GM21576 (cell line): ENCODE data around the gene GPR107.

Experiments
- ATAC-seq: cut with Tn5 transposase; IDR thresholded peaks from one replicate; pipeline ENCODE4 v1.9.1; 2021; ENCODE audit warnings: mild to moderate bottlenecking, moderate library complexity; ENCODE audit not compliant: unreplicated experiment

Gene GPR107

DNA sequence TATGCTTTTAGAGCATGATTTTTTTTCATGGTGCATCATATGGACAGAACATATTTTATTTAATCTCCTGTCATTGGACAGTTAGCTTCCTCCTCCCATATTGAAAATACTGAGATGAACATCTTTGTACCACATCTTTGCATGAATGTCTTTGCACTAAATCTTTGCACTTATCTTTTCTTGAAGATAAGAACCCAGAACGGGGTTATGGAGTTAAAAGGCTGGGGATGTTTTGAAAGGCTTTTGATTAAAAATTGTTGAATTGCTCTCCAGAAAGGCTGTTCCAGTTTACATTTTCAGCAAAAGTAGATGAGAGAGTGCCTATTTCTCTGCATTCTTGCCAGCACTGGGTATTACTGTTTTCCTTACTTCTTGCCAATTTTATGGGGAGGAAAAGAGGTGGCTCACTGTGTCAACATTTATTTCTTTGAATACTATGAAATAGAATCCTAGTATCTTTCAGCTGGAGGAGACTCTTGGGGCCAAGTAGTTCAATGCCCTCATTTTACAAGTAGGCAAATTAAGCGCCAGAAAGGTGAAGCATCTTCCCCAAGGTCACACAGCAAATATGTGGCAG is 125.7 kb downstream of the GPR107 start:
- no peak for ATAC-seq

DNA sequence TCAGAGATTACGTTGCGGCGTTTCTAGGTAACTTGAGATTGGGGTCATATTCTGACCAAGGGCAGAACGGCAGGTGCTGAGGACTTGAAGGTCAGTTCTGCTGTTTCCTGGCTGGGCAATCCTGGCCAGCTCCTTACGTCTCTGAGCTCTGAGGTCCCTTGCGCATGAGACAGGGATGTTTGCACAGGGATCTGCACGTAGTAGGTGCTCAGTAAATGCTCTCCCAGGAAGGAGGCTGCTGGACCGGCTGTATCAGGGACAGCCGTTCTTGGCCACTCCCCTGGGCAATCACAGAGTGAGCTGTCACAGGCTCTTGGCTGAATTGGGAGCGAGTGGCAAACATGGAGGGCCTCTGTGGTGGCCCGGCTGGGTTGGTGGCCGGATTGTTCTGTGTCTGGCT is 126.8 kb downstream of the GPR107 start:
- no peak for ATAC-seq

DNA sequence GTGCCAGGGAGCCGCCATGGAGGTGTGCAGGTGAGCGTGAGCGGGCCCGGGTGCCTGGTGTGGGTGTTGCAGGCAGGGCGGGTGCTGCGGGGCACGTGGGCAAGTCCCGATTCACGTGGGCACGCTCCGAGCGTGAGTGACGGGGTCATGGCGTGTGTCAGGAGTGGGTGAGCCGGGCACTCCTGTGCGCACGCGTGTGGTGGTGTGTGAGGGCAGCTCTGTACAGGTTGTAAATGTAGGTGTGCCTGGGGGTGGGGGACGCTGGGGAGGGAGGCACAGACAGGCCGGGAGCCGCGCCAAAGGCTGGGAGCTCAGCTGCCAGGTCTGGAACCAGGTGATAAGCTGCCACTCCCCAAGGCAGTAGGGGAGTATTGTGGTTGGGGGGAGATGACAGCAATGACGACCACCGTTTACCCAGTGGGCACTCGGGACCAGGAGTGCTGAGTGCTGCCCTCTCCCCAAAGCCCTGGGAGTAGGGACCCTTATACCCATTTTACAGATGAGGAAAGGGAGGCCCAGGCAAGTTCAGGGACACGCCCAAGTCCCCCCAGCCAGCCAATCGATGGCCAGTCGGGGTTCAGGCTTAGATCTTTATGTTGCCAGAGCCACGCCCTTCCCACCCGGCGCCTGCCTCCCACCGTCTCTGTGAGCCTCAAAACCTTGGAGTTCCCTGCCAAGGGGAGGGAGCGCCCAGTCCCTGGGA is 128.1 kb downstream of the GPR107 start:
- ATAC-seq: no peak

DNA sequence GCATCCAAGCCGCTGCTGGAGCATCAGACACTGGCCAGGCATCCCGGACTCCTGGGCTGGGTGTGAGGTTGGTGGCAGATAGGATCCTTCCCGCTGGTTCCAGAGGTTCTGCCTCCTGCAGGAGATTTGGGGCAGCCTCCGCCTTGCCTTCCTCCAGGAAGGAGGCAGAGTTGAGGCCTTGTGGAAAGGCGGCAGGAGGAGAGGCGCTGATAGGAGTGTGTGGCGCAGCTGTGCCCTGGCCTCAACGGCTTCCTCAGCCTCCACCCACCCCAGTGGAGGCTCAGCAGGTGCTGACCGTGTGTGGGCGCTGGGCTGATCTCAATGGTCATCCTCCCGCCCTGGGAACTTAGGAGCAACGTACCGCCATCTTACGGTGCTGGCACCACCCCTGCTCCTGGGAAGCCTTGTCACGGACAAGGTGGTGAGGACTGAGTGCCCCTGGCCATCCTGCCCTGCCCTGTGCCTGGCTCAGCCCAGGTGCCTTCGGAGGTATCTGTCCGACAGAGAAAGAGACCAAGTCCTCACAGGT is 128.7 kb downstream of the GPR107 start:
- no peak for ATAC-seq

DNA sequence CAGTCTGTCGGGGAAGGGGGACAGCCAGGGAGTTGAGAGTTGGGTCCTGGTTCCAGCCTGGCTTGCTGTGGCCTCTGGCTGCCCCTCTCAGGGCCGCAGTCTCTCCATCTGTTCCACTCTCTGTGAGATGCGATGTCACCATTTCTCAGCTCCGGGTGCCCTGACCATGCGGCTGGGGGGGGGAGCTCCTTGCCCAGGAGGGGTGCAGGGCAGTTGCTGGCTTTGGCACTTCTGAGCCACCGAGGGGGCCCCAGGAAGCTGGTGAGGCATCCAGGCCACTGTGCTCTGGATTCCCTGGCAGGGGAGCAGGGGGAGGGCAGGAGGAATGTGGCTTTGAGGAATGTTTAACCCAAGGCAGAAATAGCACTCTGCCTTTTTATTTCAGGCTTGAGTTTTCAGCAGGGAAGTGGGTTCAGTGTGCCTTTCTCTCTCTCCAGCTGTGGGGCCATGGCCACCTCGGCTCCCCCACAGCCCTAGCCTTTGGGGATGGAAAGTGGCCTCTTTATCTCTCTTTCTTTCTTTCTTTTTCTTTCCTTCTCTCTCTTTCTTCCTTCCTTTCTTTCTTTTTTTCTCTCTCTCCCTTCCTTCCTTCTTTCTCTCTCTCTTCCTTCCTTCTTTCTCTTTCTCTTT is 129.5 kb downstream of the GPR107 start:
- ATAC-seq: no peak

DNA sequence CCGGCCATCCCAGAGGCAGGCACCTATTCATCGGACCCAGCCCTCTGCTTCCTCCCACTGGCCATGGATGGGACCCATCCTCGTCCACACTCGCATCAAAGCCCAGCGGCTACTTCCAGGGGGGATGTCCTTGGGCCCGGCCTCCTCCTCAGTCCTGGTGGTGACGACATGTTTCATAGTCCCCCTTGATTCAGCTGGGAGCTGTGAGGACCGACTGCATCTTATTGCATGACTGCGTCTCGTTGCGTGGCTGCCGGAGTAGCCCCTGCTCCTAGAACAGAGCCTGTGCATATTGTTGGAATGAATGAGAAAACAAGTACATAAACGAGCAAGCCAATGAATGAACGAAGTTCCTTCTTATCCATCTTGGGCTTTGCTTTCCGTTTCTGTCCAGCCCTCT is 131.3 kb downstream of the GPR107 start:
- ATAC-seq: no peak

DNA sequence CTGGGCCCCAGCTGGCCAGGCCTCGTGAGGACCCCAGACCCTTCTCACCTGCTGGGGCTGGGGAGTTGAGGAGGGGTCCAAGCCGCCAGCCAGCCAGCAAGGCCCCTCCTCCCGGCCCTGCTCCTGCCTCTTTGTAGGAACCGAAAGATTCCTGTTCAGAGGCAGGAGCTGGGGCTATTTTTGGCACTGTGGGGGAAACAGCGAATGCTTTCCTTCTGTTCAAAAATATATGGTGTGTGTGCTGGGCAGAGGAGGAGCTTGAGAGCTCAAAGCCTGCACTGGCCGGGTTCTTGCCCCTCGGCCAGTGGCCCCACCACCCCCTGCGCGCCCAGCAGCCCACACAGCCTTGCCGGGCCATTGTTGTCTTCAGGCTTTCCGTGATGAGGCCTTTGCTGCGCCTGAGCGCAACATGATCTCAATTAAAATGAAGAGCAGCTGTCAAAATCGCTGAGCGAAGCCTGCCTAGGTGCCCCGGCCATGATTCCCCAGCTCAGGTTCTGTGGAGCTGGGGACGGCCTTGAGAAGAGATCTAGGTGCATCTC is 131.9 kb downstream of the GPR107 start:
- ATAC-seq: no peak

DNA sequence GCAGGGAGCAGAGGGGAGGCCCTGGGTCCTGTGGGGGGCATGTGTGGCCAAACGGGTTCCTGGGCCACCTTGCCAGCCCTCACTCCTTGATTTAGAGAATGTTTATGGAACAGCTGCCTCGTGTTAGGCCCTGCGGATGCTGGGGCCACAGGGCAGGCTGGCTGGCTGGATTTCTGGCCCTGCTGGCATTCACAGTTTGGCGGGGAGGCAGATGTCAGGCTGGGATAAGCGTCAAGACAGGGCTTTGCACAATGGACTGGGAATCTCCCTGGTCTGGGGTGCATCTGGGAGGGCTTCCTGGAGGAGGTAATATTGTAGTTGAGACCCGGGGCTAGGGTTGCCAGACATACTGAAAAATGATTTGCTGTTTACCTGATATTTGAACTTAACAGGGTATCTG is 132.3 kb downstream of the GPR107 start:
- no peak for ATAC-seq

DNA sequence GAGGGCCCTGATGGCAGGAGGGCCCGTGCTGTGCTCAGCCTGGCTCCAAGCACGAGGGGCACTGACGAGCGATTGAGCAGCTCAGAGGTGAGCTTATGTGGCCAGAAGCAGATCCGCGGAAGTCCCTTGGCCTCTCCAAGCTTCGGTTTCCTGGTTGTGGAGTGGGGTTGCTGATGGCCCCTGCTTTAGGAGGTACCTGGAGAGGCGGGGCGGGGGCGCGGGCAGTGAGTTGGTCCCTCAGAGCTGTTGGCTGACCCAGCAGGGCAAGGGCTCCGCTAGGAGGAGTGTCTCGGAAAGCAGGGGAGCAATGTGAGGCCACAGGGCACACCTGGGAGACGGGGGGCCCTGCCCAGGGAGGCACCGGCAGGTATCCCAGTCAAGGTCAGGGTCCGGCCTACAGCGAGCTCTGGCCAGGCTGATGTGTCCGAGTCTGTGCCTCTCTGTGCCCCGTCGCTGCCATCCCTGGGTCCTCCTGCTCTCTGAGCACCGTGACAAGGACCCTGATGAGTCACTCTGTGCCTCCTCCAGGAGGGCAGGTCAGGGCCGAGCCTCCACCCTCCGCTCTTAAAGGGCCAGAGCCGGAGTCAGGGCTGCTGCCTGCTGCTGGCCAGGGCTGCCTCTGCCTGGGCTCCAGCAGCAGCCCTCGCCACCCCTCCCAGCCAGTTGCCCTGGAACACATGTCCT is 133.3 kb downstream of the GPR107 start:
- ATAC-seq: no peak

DNA sequence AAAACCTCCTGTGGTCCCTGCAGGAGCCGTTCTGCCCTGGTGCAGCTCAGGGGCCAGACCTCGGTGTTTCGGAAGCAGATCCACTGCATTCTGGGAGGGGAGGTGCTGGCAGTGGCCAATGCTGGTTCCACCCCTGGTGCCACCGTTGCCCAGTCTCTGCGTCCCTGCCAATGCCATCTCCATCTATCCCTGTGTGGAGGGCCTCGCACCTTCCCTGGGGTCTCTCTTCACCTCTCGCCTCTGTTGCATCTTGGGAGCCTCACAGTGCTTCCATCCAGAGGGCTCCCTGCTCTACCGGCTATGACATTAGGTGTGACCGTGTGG is 133.8 kb downstream of the GPR107 start:
- no peak for ATAC-seq

DNA sequence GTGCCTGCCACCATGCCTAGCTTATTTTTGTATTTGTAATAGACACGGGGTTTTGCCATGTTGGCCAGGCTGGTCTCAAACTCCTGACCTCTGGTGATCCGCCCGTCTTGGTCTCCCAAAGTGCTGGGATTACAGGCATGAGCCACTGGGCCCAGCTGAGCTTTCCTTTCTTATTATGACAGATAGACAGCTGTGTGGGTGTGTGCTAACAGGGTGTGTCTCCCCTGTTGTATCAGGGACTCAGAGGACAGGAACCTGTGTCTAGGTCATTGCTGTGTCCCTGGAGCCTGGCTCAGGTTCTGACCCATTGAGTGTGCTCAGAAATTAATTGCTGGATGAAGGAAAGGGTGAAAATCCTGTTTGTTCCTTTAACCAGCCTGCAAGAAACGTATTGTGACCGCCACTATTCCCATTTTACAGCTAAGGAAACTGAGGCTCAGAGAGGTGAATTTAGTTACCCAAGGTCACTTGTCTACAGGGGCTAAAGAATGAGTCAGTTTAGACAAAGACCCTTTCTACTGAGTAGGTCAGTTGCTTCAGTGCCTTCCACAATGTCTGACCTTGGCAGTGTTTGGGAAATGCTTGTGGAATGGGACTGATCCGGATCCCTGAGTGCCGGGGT is 135.3 kb downstream of the GPR107 start:
- no peak for ATAC-seq
